NCI-H524 treated with DMSO at 0.1 percent for 48 hours (cell line): ENCODE results near the gene UNCX.
A peak's percentile ranks its signal among the peaks of the same experiment; 100 is the strongest.

Experiments
- DNase-seq: peaks from one replicate; lab custom pipeline; 2025; lab: John Stamatoyannopoulos, UW

The UNCX gene

DNA sequence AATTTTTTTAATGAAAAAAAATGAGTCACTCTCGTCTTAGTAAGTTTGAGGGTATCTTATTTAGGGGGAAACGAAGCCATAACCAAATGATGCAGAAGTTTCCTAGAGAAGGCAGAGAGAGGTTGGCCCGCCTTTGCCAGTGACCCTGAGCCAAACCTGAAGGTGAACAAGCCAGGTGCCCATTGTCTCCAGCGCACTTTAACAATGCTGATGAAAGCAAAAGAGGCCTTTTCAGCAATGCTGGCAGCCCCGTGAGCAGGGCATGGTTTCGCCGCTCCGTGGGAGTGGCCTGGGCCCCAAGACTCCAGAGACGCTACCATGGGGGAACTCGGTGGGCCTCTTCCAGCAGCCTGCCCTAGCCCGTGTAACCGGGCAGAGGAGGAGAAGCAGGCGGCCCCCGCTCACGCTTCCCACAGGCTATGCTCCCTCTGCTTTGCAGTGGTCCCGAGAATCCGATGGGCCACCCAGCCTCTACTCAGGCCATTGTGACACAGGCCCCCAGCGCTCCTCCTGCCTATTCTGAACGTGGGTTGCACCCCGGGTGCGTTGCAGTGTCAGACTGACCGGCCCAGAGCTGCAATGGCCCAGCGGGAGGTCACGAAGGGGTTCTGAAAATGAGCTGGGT, 14.0 kb upstream of the UNCX start:
- DNase-seq = no peak

DNA sequence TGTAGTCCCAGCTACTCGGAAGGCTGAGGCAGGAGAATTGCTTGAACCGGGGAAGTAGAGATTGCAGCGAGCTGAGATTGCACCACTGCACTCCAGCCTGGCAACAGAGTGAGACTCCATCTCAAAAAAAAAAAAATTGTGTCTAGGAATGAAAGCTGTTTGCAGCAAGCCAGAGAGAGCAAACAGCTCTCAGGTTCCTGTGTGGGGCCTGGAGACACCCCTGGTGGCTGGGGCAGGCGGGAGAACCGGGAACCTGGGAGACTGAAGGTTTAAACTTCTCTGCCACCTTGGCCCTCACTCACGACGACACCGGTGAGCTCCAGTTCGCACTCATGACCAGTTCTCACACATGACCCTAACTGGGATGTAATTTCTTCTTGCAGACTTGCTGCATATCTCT, 13.2 kb upstream of the UNCX start:
- DNase-seq = no peak

GRCh38 chr7:1220000-1220726, 12.5 kb upstream of the UNCX start:
- DNase-seq = no peak

DNA sequence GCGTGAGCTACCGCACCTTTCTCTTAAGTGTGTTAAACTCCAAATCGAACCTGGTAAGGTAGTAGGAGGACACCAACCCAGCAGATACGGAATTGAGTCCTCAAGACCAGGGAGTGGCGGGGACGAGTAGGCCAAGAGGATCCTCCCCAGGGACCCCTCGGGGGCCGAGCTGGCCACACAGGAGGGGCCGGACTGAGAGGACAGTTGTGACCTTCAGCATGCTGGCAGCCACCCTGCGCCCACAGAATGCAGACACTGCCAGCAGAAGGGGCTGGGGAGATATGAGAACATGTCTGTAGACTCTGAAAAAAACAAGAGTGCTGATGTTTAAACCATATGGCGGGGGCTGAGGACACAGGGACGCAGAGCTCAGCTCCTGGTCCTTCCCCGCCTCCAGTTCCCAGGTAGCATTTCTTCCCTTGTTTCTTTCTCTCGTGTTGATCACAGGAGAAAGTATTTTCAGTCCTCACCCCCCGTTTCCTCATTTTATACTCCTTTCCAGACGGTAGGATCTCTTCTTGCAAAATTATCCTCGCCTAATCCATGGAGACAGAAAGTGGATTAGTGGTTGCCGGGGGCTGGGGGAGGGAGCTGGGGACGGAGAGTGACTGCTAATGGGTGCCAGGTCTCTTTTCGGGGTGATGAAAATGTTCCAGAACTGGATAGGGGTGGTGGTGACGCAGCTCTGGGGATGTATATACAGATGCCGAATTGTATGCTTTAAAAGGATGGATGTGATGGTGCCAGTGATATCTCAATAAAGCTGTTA, 11.5 kb upstream of the UNCX start:
- DNase-seq = no peak

GRCh38 chr7:1223196-1223981, 9.3 kb upstream of the UNCX start:
- no peak for DNase-seq

DNA sequence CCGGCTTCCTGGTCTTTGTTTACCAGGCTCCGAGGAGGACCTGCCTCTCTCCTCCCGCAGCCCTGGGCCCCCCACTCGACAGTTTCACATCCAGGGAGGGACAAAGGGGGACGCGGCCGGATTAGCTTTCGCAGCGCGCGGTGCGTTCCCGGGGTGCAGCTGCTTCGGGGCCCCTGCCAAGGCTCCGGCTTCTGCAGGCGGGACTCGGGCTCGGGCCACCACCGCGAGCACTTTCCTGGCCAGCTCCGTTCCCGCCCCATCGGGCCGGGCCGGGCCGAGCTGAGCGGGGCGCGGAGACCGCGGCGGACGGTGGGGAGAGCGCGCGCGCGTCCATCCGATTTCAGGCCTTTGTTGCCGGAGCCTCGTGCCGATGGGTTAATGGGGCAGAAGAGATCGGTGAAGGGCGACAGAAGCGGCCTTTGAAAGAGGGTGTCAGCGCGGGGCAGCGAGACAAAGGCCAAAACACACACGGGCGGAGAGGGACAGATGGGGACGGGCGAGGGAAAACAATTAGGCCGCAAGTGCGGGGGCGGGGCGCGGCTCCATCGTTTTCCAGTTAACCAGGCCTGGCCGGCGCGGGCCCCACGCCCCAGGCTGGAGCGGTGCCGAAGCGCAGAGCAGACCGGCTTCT, 8.5 kb upstream of the UNCX start:
- no peak for DNase-seq

DNA sequence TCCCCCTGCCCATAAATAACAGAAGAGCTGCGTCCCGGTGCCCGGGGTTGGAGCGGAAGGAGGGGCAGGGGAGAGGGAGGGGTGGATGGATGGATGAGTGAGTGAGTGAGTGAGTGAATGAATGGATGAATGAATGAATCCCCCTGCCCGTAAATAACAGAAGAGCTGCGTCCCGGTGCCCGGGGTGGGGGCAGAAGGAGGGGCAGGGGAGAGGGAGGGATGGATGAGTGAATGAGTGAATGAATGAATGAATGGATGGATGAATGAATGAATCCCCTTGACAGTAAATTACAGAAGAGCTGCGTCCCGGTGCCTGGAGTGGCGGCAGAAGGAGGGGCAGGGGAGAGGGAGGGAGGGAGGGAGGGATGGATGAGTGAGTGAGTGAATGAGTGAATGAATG, 7.6 kb upstream of the UNCX start:
- no peak for DNase-seq

DNA sequence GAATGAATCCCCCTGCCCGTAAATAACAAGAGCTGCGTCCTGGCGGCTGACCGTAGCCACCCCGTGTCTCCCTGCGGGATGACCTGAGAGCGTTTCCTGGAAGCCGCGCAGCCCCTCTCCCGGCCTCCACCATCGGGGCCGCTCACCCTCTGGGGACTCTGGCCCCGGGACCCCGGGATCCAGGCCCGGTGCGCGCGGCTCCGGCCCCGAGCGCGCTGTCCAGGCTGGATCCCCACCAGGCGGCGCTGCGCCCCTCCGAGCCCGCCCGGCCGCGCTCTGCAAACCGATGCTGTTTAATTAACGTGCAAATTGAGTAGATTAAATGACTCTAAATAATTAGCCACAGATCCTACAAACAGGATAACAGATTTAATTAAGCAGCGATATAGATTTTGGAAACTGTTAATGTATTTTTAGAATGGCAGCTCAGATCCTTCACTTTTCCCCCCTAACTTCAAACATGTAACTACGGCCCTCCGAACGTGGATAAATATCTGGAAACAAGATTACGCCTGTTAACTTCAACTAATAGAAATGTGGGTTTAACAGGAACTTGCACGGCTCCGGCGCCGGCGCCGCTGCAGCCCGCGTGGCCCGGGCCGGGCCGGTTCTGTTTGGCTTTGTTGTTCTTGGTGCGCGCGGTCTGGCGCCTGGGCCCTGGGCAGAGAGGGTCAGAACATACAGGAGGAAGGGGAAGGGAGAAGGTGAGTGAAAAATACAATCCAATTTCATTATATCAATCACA, 7.1 kb upstream of the UNCX start:
- DNase-seq = no peak

GRCh38 chr7:1226186-1226901, 6.3 kb upstream of the UNCX start:
- peak; percentile 88 for DNase-seq

GRCh38 chr7:1227071-1227804, 5.4 kb upstream of the UNCX start:
- DNase-seq = no peak

DNA sequence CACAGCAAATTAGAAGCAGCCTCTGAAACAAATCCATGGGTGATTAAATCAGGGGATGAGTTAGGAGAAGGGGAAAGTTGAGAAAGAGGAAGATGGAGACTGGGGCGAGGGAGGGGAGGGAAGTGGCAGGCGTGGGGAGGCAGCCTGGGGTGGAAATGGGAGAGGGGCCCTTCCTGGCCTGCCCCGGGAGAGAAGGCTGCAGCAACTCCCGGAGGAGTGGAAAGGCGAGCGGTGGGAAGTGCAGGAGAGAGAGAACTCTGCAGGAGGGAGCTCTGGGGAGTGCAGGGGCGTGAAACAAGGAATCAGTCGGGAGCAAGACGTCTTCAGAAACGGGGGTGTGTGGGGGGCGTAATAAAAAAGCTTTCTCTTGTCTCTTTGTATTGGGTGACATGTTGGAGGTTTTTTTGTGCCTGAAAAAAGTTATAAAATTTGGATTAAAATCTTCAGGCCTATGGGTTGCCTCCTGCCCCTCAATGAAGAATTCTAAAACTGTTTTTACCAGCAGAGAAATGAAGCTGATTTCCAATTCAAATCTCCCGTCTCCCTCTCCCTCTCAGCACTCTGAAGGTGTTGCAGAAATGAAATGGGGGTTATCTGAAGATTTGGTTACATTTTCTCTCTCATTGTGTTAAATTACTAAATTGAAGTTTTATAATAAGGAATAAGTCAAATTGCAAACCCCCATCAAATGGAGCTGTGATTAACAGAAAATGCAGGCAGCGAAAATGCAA, 4.7 kb upstream of the UNCX start:
- DNase-seq = no peak

DNA sequence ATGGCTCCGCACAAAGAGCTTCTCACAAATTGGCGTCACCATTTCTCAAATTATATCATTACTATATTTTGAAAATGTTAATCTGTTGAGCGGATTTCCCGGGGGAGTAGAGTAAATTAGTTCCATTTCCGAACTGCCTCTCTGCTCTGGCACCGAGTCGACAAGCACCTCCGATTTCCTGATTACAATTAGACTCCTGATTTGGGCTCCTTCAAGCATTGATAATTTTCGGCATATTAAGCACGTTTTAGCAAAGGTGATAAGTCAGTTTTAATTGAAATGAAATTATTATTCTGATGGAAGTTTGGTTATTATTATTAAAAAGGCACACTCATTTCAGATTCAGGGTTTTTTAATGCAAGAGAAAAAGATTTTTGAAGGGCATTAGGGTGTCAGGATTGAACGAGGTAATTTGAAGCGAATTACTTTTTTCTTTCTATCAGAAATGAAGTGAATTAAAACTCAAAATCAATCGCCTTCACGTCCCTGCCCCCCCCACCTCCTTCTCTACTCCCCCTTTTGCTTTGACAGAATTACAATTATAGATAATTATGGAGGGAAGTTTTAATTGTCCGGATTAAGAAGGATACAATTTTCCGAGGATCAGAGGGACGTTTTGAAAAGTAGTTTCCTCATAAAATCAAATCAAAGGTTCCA, 4.0 kb upstream of the UNCX start:
- no peak for DNase-seq

- DNase-seq = no peak
These were observed 3.3 kb upstream of the UNCX start for GRCh38 chr7:1229202-1229947.

GRCh38 chr7:1229956-1230355, 2.7 kb upstream of the UNCX start:
- no peak for DNase-seq

- DNase-seq = no peak
These were observed 2.1 kb upstream of the UNCX start for GRCh38 chr7:1230411-1231213.

GRCh38 chr7:1231214-1232102, 1.2 kb upstream of the UNCX start:
- no peak for DNase-seq
